ENCODE data around the gene SLC36A4.

GRCh38 chr11:93133488-93134109 is 64.2 kb downstream of the SLC36A4 start:
- no peak for TF ChIP-seq CTCF (IDR thresholded peaks at IDR 0.05; ENCODE audit: low read depth, low read length, poor library complexity, severe bottlenecking)
- TF ChIP-seq EZH2phosphoT487 (IDR thresholded peaks at IDR 0.05; ENCODE audit: borderline replicate concordance, low read length): no peak
